Keratinocyte (primary cell): ENCODE results near the gene SLC25A34. TPM values are rescaled to one million over a fixed set of nuclear protein-coding genes. Genes with fewer than 3 reads are reported as not detected.

Experiments
- DNase-seq: peaks from one replicate; pipeline ENCODE4 v3.0.0-alpha.2; 2011; ENCODE audit warnings: low read depth, missing footprints, low spot score
- FAIRE-seq: peaks from 2 replicates; lab custom pipeline; 2011; peaks lifted over from hg19 to GRCh38; lab: Jason Lieb, UNC
- H2AFZ ChIP-seq: 2 replicates; pipeline ENCODE4 v1.6.0; 2012; ENCODE audit warnings: low read length, control low read depth, inconsistent platforms; ENCODE audit not compliant: control insufficient read depth
- H3K27ac ChIP-seq: 2 replicates; pipeline ENCODE4 v1.5.1; 2011; ENCODE audit warnings: low read length; ENCODE audit not compliant: control insufficient read depth, insufficient read depth
- H3K27me3 ChIP-seq: 3 replicates; pipeline ENCODE4 v1.6.0; 2011; ENCODE audit warnings: low read length; ENCODE audit not compliant: control insufficient read depth, insufficient read depth; ENCODE audit errors: extremely low read depth
- H3K36me3 ChIP-seq, 2 experiments: 2 replicates in 1 of 2; 3 replicates in 1 of 2; pipeline ENCODE4 v1.5.1; 2011; ENCODE audit warnings: low read length in 2 of 2, mild to moderate bottlenecking in 1 of 2; ENCODE audit not compliant: control insufficient read depth in 2 of 2, insufficient read depth in 2 of 2; ENCODE audit errors: extremely low read depth in 1 of 2
- H3K4me1 ChIP-seq: 3 replicates; pipeline ENCODE4 v1.5.1; 2011; ENCODE audit warnings: low read length; ENCODE audit not compliant: control insufficient read depth, insufficient read depth; ENCODE audit errors: extremely low read depth
- H3K4me2 ChIP-seq: 3 replicates; pipeline ENCODE4 v1.6.0; 2011; ENCODE audit warnings: low read depth, low read length; ENCODE audit not compliant: control insufficient read depth, insufficient read depth; ENCODE audit errors: extremely low read depth
- H3K4me3 ChIP-seq, 3 experiments: fragments of 200-600 bp in 1 of 3; sonication (generic) in 1 of 3; 2 replicates in 2 of 3; 3 replicates in 1 of 3; pipeline ENCODE4 v1.5.1; 2011 to 2016; ENCODE audit warnings: low read length in 3 of 3, mild to moderate bottlenecking in 3 of 3, control low read depth in 2 of 3, inconsistent platforms in 1 of 3, low read depth in 1 of 3, mixed read lengths in 1 of 3, mixed run types in 1 of 3, moderate library complexity in 1 of 3; ENCODE audit not compliant: control insufficient read depth in 2 of 3, insufficient read depth in 2 of 3; ENCODE audit errors: extremely low read depth in 1 of 3
- H3K79me2 ChIP-seq: 2 replicates; pipeline ENCODE4 v1.6.0; 2012; ENCODE audit warnings: low read length; ENCODE audit not compliant: control insufficient read depth, insufficient read depth
- H3K9ac ChIP-seq: 3 replicates; pipeline ENCODE4 v1.6.0; 2011; ENCODE audit warnings: low read length; ENCODE audit not compliant: control insufficient read depth, insufficient read depth; ENCODE audit errors: extremely low read depth
- H3K9me1 ChIP-seq: 3 replicates; pipeline ENCODE4 v1.6.0; 2011; ENCODE audit warnings: low read length; ENCODE audit not compliant: control insufficient read depth, insufficient read depth; ENCODE audit errors: extremely low read depth
- H3K9me3 ChIP-seq: 2 replicates; pipeline ENCODE4 v1.5.1; 2012; ENCODE audit warnings: low read depth, low read length; ENCODE audit not compliant: control insufficient read depth
- H4K20me1 ChIP-seq: 3 replicates; pipeline ENCODE4 v1.6.0; 2011; ENCODE audit warnings: low read length; ENCODE audit not compliant: control insufficient read depth, insufficient read depth; ENCODE audit errors: extremely low read depth
- EZH2 ChIP-seq: IDR thresholded peaks from one replicate; pipeline ENCODE4 v1.6.1; 2012; ENCODE audit warnings: inconsistent platforms, mild to moderate bottlenecking, low read length, moderate library complexity
- dilution Hi-C: fragments of 300-500 bp; cut with MboI; formaldehyde crosslinking; loops from one replicate; pipeline ENCODE4 v1.7.0; 2020; ENCODE audit warnings: low sequenced_read_pairs; ENCODE audit not compliant: extremely low pct_ligation_motif_present
- polyA plus RNA-seq, 5 experiments: library from polyadenylated mRNA; depleted of rRNA in 3 of 5; stranded (reverse) in 3 of 5; stranded (forward) in 1 of 5; unstranded in 1 of 5; fragments of >200 nt; gene quantifications; 1 replicate in 1 of 5; 2 replicates in 3 of 5; 3 replicates in 1 of 5; pipeline versions ENCODE4 v1.2.1 to v1.2.3, GENCODE V29; 2011 to 2012; ENCODE audit warnings: missing spikeins in 2 of 5, low read depth in 1 of 5, low replicate concordance in 1 of 5
- TF ChIP-seq, protein P1 (sequence below), 3 experiments: IDR thresholded peaks in 1 of 3; conservative IDR thresholded peaks in 1 of 3; optimal IDR thresholded peaks in 1 of 3; 2 replicates in 2 of 3; 3 replicates in 1 of 3; pipeline versions ENCODE3 to v1.5.1; 2011; ENCODE audit warnings: low read length in 3 of 3, mild to moderate bottlenecking in 3 of 3, moderate library complexity in 2 of 3, control low read depth in 1 of 3, inconsistent platforms in 1 of 3; ENCODE audit not compliant: insufficient read depth in 2 of 3; ENCODE audit errors: extremely low read depth in 1 of 3

The SLC25A34 gene
- polyA plus RNA-seq, 1 donor (not counting 4 experiments of a cell fraction or from before 2014, with no cell fraction given): 0.46 TPM

DNA sequence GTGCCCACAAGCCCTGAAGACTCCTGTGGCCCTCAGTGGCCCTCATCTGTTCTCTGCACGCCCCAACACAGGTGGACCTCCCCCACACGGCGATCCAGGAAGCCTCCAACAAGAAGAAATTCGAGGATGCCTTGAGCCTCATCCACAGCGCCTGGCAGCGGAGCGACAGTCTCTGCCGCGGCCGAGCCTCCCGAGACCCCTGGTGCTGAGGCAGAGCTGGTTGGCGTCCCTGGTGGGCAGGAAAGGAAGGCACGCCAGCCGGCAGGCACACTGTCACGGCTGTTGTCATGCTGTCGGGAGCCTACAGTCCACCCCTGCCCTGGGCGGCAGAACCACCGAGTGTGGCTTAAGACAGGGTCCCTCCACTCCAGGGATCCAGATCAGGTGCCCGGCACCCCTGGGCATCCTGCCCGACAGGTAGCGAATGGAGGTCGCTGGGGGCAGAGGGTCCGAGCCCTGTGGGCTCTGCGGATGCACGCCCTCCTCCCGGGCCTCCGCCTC lies 2.3 kb upstream of the SLC25A34 start:
- DNase-seq (no peak), FAIRE-seq (no peak)
- Histone ChIP-seq H3K4me3 (no peak overlapping the region), H3K9me1 (no peaks in the 10 kb centered on the region), H3K4me2 (no peak overlapping the region), H3K9ac (no peak overlapping the region), H3K27me3 (no peaks in the 10 kb centered on the region), H3K79me2 (no peaks in the 10 kb centered on the region), H3K27ac (no peak overlapping the region), H2AFZ (no peak overlapping the region), H3K36me3 (peaks cover 28 to 33% of the 10 kb centered on the region in 2 experiments), H3K4me1 (peaks cover 10% of the 10 kb centered on the region), H3K9me3 (no peaks in the 10 kb centered on the region), H4K20me1 (no peaks in the 10 kb centered on the region)
- dilution Hi-C loops: no loop called here
- no peak for TF ChIP-seq EZH2
- TF ChIP-seq, protein P1, sequence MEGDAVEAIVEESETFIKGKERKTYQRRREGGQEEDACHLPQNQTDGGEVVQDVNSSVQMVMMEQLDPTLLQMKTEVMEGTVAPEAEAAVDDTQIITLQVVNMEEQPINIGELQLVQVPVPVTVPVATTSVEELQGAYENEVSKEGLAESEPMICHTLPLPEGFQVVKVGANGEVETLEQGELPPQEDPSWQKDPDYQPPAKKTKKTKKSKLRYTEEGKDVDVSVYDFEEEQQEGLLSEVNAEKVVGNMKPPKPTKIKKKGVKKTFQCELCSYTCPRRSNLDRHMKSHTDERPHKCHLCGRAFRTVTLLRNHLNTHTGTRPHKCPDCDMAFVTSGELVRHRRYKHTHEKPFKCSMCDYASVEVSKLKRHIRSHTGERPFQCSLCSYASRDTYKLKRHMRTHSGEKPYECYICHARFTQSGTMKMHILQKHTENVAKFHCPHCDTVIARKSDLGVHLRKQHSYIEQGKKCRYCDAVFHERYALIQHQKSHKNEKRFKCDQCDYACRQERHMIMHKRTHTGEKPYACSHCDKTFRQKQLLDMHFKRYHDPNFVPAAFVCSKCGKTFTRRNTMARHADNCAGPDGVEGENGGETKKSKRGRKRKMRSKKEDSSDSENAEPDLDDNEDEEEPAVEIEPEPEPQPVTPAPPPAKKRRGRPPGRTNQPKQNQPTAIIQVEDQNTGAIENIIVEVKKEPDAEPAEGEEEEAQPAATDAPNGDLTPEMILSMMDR (optimal IDR thresholded peaks at IDR 0.05 in 1 of 3, IDR thresholded peaks at IDR 0.05 in 1 of 3, conservative IDR thresholded peaks at IDR 0.05 in 1 of 3; ENCODE audit: extremely low read depth in 1 of 3, insufficient read depth in 2 of 3, low read length in 3 of 3): no peak

DNA sequence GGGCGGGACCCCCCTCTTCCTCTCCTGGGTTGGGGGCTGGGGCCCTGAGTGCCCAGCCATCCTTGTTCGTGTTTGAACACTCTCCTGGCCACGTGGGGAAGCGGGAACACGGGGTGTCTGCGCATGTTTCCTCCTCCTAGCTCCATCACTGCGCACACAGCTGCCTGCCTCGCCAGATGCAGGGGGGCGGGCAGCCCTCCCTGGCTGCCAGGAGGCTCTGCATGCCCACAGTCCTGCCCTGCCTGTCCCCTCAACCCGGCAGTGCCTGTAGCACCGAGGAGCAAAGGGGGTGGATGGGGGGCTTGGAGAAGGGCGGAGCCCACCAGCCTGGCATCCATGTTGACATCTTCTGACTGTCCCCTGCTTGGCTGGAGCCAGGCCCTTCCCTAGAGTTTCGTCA lies 1.8 kb upstream of the SLC25A34 start:
- Histone ChIP-seq H3K4me3 (no peak overlapping the region), H3K27ac (no peak overlapping the region), H3K9me3 (no peaks in the 10 kb centered on the region), H3K27me3 (no peaks in the 10 kb centered on the region), H3K36me3 (peaks cover 28 to 31% of the 10 kb centered on the region in 2 experiments), H3K4me1 (peaks cover 10% of the 10 kb centered on the region), H2AFZ (no peak overlapping the region), H3K79me2 (no peaks in the 10 kb centered on the region), H4K20me1 (no peaks in the 10 kb centered on the region), H3K9me1 (no peaks in the 10 kb centered on the region), H3K4me2 (no peak overlapping the region), H3K9ac (no peak overlapping the region)
- dilution Hi-C loops: no loop called here
- no peak for FAIRE-seq
- no peak for TF ChIP-seq EZH2
- TF ChIP-seq, protein P1 (optimal IDR thresholded peaks at IDR 0.05 in 1 of 3, IDR thresholded peaks at IDR 0.05 in 1 of 3, conservative IDR thresholded peaks at IDR 0.05 in 1 of 3; ENCODE audit: extremely low read depth in 1 of 3, insufficient read depth in 2 of 3, low read length in 3 of 3): no peak
- no peak for DNase-seq
